ENCODE data around the gene ZBTB4.

ZBTB4 gene

GRCh38 chr17:7479213-7480088 is at the start of gene ZBTB4:
ZBTB4 (minus strand) TSS chr17:7479631; CDS start chr17:7466801, 12,830 bp downstream.
- intact Hi-C loops (cut with DNase I): loop anchor here (10.0 kb wide), 1 partner anchor 125 kb away; the partner anchor contains the start of genes KCTD11 and TMEM95

GRCh38 chr17:7528842-7529241 is 49.4 kb upstream of the ZBTB4 start:
- intact Hi-C loops (cut with DNase I): no loop called here
- DNase-seq: no peak

More at GRCh38 chr17:7479213-7480088, at the start of gene ZBTB4:
- peak; percentile 37 to 93 (median 57) for DNase-seq

GRCh38 chr17:7523033-7523432 is 43.6 kb upstream of the ZBTB4 start:
- DNase-seq: no peak
- intact Hi-C loops (cut with DNase I): no loop called here

- DNase-seq: no peak
- intact Hi-C loops (cut with DNase I): no loop called here
These were observed 36.6 kb upstream of the ZBTB4 start for GRCh38 chr17:7515911-7516610.

GRCh38 chr17:7513850-7514419 is 34.5 kb upstream of the ZBTB4 start:
- intact Hi-C loops (cut with DNase I): loop anchor here (1.0 kb wide), 1 partner anchor 47 kb away; the partner anchor contains the start of gene SENP3
- no peak for DNase-seq

- intact Hi-C loops (cut with DNase I): no loop called here
- no peak for DNase-seq
These were observed 33.6 kb upstream of the ZBTB4 start for GRCh38 chr17:7512824-7513540.

- intact Hi-C loops (cut with DNase I): no loop called here
- DNase-seq: no peak
These were observed 32.7 kb upstream of the ZBTB4 start for GRCh38 chr17:7512105-7512504.

- no peak for DNase-seq
- intact Hi-C loops (cut with DNase I): no loop called here
These were observed 31.7 kb upstream of the ZBTB4 start for GRCh38 chr17:7511108-7511507.

GRCh38 chr17:7509937-7510336 is 30.5 kb upstream of the ZBTB4 start:
- intact Hi-C loops (cut with DNase I): no loop called here
- DNase-seq: no peak

- intact Hi-C loops (cut with DNase I): no loop called here
- no peak for DNase-seq
These were observed 29.4 kb upstream of the ZBTB4 start for GRCh38 chr17:7508846-7509245.

GRCh38 chr17:7508145-7508544 is 28.7 kb upstream of the ZBTB4 start:
- DNase-seq: no peak
- intact Hi-C loops (cut with DNase I): no loop called here

GRCh38 chr17:7503521-7503920 is 24.1 kb upstream of the ZBTB4 start:
- peak in 1 of 10 donors; percentile 36 for DNase-seq
- intact Hi-C loops (cut with DNase I): no loop called here

- DNase-seq: peak in 1 of 10 donors; percentile 70
- intact Hi-C loops (cut with DNase I): no loop called here
These were observed 23.6 kb upstream of the ZBTB4 start for GRCh38 chr17:7502987-7503386.

- intact Hi-C loops (cut with DNase I): no loop called here
- peak in 1 of 10 donors; percentile 72 for DNase-seq
These were observed 22.9 kb upstream of the ZBTB4 start for GRCh38 chr17:7502171-7502847.

- intact Hi-C loops (cut with DNase I): no loop called here
- peak in 1 of 10 donors; percentile 35 for DNase-seq
These were observed 22.3 kb upstream of the ZBTB4 start for GRCh38 chr17:7501729-7502128.

- intact Hi-C loops (cut with DNase I): no loop called here
- DNase-seq: peak in 1 of 10 donors; percentile 52
These were observed 19.7 kb upstream of the ZBTB4 start for GRCh38 chr17:7499161-7499560.

GRCh38 chr17:7497636-7498035 is 18.2 kb upstream of the ZBTB4 start:
- intact Hi-C loops (cut with DNase I): no loop called here

GRCh38 chr17:7497228-7497627 is 17.8 kb upstream of the ZBTB4 start:
- intact Hi-C loops (cut with DNase I): no loop called here

More at GRCh38 chr17:7497636-7498035, 18.2 kb upstream of the ZBTB4 start:
- peak in 1 of 10 donors; percentile 74 for DNase-seq

GRCh38 chr17:7496470-7497183 is 17.2 kb upstream of the ZBTB4 start:
- intact Hi-C loops (cut with DNase I): no loop called here
- peak in 1 of 10 donors; percentile 62 for DNase-seq

More at GRCh38 chr17:7497228-7497627, 17.8 kb upstream of the ZBTB4 start:
- peak in 1 of 10 donors; percentile 59 for DNase-seq

All from posterior cingulate gyrus (tissue), 11 donors.